GM19025 (cell line): ENCODE measurements around the gene OR4E2.
"Not testable (repeated sequence)": the region's sequence is repeated elsewhere in the genome, so short reads cannot be mapped to it uniquely, and the experiment has no call there.

ENCODE experiments used
- ATAC-seq: cut with Tn5 transposase; IDR thresholded peaks from one replicate; pipeline ENCODE4 v1.9.1; 2021; ENCODE audit warnings: mild to moderate bottlenecking, low read depth, moderate library complexity; ENCODE audit not compliant: unreplicated experiment

The OR4E2 gene

GRCh38 chr14:21694425-21694824 lies 40.8 kb downstream of the OR4E2 start:
- ATAC-seq: no peak

- ATAC-seq: not testable (repeated sequence)
These were observed 44.0 kb downstream of the OR4E2 start for GRCh38 chr14:21697662-21698061.

GRCh38 chr14:21698538-21698937 lies 44.9 kb downstream of the OR4E2 start:
- ATAC-seq: not testable (repeated sequence)

GRCh38 chr14:21699551-21699950 lies 45.9 kb downstream of the OR4E2 start:
- no peak for ATAC-seq

- ATAC-seq: no peak
These were observed 48.7 kb downstream of the OR4E2 start for GRCh38 chr14:21702316-21702715.

DNA sequence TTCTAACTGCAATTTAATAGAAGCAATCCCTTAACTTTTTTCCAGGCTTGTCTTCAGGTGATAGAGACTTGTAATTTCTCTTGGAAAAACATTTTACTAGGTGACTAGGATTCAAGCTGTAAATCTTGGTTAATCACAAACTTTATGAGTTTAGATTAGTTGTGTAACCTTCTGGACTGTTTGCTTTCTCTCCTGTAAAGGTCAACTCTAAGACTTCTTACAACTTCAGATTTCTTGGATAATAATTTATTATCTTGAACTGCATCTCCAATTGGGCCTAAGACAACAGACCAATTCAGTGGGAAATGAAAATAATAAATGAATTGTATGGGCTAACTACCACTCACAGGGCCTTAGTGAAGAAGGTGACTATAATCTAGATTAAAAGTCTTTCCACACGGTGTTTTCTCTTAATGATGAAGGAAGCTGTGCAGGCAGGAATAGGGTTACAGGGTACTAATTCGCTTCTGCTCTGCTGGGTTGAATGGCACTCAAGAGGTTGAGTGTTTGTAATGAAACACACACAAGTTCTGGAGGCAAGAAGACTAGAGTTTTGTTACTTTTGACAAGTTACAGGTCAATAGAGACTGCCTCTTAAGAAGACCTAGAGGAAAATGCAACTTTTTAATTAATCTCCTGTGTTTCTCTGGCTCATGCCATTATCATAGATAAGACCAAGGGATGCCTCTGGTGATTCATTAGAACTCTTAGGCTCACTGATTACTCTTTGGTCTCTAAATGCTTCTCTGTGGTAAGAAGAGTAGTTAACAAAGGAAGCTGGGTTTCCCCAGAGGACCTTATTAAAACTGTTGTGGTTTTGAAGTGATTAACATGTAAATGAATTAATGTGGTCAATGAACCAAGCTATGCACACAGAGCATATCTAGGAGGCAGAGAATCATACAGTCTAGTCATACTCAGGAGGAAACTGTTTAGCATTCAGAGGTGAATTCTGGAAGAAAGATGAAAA lies 50.0 kb downstream of the OR4E2 start:
- ATAC-seq: no peak

DNA sequence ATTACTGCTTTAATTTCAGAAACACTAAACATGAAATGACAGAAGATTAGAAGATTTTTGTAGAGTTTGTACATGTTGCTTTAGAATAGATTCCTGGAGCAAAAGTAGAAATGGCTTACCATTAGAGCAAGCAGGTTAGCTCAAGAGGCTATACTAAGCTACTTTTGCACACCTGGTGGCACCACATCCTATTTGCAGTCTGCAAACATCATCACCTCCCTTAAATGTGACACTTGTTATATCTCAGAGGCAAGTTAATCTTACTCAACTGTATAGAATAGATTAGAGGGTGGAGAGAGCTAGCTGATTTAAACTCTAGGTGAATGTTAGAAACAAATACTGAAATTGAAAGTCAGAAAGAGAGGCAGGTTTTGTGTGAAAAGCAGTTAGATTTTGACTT lies 50.7 kb downstream of the OR4E2 start:
- ATAC-seq: no peak

- ATAC-seq: no peak
These were observed 57.8 kb downstream of the OR4E2 start for GRCh38 chr14:21711360-21711961.

DNA sequence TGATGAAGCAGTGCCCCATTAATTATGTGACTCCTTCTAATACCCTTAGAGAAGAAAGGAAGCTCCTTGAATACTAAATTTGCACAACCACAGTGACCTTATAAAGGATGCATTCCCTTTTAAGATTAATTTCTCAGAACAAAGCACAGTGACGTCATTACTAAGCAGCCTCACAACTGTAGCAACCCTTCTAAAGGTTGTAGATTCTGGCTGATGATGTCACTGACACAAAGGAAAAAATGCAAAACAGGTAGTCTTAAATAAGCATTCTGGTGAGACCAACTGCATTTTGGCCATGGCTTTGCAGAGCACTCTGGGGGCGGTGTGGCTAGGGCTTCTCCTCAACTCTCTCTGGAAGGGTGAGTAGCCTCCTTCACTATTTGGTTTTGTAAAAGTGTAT lies 58.4 kb downstream of the OR4E2 start:
- ATAC-seq: no peak

GRCh38 chr14:21714318-21714929 lies 60.8 kb downstream of the OR4E2 start:
- no peak for ATAC-seq
